Raji (cell line): ENCODE results near the gene CORO2B.

Experiments
- POLR2A ChIP-seq: IDR thresholded peaks from 2 replicates; pipeline ENCODE4 v1.6.1; 2011; ENCODE audit warnings: low read depth, low read length, control low read depth; ENCODE audit not compliant: insufficient read depth

CORO2B gene

DNA sequence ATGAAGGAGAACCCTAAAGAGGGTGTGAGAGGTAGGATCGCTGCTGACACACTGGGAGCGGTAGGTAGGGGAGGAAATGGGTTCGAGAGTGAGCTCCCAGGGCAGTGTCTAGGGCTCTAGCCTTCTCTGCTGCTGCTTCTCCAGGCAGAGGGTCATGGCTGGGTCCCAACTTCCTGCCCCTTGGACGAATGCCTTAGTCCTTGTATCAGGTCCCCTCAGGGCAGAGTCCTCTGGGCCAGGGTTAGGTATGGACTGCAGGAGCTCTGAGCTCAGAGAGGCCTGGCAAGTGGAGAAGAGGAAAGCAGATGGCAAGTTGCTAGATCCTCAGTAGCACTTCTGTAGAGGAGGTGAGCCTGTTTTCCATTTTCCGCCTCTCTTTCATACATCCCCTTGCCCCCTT, 2.9 kb downstream of the CORO2B start:
- TF ChIP-seq POLR2A = no peak

DNA sequence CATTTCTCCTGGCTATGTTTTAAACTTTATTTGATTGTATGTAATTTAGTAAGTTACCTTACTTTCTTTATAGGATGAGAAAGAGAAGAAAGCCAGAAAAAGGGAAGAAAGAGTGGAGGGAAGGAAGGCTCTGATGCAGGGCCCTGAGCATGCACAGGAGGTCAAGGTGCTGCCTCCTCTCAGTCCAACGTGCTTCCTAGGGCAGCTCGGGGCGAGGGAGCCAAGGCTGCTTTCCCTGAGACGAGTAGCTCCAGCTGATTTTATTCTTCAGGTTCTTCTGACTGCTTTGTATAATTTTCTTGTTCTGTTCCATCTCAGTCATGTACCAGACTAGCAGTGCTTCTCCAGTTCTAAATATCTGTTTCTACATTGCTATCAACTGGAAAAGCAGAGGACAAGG, 3.4 kb downstream of the CORO2B start:
- no peak for TF ChIP-seq POLR2A

DNA sequence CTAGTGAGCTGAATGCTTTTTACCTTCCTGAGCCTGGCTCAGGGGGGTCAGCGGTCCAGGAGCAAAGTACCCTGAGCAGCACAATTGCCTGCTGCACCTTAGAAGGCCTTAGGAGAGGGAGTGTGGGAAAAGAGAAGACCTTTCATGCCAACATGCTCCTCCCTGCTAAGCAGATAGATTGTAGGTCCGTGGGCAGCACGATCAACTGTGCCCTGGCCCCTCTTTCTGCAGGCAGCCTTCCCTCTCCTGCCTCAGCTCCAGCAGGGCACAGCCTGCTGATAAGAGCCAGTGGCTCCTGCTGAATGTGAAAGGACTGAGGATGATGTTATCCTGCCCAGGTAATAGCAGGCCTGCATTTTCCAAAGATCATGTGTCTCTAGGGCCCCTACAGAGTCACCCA, 4.1 kb downstream of the CORO2B start:
- TF ChIP-seq POLR2A = no peak

DNA sequence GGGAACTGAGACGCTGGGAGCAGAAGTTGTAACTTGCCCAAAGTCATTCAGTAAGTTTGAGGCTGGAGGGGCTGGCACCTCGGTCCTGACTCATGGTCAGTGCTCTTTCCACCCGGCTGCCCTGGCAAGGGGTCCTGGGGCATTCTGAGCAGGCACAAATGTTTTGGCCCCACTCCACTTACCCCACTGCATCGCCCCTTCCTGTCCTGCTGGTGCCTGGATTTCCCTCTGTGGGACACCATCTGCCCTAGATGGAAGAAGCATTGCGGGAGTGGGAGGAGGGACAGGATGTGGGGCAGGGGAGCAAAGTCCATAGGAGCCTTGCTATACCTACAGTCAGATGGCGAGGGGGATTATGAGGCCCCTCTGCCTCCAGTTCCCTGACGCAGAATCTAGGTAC, 4.5 kb downstream of the CORO2B start:
- TF ChIP-seq POLR2A = no peak

DNA sequence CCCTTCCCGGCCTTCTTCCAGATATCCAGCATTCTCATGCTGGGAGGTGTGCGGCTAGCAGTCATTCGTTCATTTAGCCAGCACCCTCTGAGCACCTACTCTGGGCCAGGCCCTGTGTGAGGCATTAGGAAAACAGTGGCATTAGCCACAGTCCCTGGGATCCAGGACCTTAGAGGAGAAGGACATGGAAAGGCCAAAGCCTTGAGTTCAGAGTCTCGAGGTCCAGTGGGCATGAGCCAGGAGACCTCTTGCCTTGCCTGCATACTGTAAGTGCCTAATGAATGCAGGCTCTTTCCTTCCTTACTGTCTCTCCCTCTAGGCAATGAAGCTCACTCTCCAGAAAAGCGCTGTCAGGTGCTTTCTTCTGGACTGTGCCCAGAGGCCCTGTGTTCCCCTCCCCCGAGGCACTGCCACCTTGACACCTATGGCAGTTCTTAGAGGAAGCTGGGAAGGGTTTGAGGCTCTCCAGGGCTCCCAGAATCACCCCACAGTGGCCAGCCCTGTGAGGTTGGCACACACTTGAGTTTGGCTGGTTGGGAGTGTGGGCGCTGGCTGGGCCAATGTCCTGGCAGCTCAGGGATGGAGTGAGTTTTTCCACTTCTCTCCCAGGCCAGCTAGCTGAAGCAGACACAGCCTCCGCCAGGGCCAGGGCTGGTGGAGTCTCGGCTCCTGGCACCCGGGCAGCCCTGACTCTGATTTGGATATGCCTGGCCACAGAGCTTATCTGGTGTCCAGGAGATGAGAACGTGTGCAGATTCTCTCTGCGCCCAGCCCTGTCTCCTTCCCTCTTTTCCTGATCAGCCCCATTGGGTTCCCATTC, 5.4 kb downstream of the CORO2B start:
- TF ChIP-seq POLR2A = no peak

DNA sequence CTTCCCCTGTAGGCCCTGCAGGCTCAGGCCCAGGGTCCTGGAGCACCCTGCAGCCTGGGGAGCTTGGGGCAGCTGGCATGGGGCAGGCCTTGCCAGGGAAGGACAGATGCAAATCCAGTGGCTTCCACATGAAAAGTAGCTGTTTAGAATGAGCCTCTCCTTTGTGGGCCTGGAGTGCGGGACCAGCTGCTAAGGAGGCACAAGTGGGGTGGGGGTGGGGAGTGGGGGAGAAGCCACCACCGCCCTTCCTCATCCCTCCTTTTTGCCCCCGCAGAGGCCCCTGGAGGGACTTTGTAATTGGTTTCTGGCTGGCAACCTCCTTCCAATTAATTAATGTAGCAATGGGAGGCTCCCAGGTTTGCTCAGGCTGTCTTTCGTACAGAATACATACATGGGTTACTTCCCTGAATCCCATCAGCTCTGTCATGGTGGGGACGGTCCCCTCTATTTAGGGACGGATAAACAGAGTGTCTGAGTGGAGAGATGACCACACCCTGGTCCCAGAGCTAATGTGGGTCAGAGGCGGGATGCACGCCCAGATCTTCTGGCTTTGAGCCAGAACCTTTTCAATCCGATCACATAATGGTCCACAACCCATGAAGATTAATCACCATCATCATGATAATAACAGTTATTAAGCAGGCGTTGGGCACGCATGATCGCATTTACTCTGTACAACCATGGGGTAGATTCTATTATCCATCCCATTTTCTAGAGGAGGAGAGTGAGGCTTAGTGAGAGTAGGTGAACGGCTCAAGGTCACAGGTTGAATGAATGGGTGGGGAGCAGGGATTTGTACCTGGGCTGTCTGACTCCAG, 6.2 kb downstream of the CORO2B start:
- TF ChIP-seq POLR2A = no peak

DNA sequence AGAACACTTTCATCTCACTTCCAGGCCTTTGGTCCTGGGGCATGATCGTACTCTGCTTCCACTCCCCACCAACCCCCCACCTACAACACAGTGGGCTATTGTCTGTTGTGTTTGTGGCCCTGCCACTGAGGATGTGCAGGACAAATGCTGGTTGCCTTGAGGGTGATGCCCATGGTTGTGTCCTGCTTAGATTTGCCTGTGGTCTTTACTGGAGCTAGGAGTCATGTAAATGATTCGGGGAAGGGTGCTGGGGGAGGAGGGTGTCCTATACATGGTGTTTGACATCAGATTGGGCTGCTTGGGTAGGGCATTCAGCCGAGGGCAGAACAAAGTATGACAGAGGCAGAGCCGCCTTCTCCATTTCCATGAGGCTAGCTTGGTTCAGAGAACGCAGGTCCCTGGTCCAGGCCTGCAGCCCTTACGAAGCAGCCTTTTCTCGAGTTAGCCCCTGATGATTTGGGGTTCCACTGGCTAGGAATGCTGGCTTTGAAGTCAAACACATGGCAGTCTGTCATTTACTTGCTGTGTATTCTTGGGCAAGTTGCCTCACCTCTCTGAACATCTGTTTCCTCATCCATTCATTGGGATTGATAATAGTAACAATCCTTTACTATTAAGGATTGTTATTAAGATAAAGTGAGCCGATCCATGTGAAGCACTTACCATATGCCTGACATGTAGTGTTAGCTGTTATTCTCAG, 6.9 kb downstream of the CORO2B start:
- no peak for TF ChIP-seq POLR2A

DNA sequence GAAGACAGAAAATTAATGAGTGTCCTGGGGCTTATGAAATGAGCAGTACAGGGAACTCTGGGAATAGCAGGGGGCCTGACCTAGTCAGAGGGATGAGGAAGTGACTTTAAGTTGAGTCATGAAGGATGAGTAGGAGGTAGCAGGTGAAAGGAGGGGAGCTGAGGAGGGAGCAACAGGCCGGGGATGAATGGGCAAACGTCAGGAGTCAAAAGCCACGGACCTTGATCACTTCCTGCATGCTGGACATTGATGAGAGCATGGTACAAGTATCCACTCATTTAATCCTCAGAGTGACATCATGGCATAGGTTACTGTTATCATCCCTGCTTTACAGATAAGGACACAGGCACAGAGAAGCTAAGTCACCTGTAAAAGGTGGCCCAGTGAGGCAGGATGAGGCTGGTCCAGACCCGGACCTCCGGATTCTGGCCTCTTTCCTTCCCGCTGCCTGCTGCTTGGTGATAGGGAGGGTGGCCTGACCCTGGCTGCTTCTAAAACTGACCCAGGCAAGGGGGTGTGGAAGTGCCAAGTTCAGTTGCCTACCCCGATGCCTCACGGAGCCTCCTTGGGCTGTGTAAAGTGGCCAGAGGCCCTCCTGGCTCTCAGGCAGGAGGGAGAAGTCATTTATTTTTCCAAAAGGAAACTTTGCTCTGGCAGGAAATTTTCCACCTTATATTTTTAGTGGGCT, 7.6 kb downstream of the CORO2B start:
- no peak for TF ChIP-seq POLR2A

DNA sequence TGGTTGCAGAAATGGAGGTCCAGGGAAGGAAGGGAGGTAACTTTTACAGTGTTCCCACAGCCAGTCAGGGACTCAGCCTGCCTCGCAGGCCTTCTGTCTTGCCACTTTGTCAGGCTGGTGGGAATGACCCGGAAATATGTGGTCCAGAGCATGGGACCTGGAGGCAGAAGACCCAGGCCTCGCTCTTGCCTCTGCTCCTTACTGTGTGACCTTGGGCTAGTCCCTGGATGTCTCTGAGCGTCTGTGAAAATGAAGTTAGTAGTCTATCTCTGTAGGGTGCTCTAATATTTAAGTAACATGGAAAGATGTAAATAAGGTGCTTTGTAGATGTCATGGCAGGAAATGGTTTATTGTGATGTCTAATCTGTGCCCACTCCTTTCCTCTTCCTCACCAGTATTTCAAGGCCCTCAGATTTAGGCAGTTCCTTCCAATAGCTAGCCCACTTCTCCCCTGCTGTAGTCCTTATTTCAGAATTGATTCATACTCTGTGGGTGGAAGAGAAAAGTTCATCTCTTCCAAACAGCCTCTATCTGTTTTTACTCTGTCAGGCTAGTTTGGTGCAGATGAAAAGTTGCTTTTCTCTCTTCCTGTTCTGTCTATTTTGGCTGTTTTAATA, 9.1 kb downstream of the CORO2B start:
- TF ChIP-seq POLR2A = no peak

DNA sequence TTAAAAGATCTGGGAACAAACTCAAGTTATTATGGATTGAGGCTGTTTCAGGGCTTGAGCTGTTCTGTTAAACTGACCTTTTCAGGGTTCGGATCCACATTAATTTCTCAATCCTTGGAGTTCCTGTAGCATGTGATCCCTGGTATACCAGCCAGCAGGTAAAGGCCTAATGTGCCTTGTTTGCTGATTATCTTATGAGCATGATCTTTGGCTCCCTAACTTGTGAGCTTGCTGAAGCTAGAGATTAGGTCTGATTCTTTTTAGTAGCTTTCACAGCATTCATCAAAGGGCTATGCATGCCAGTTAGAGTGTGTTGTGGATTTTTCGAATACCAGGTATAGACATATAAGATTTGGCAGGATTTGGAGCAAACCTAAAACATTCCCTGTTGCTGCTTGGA, 10.3 kb downstream of the CORO2B start:
- TF ChIP-seq POLR2A = no peak

DNA sequence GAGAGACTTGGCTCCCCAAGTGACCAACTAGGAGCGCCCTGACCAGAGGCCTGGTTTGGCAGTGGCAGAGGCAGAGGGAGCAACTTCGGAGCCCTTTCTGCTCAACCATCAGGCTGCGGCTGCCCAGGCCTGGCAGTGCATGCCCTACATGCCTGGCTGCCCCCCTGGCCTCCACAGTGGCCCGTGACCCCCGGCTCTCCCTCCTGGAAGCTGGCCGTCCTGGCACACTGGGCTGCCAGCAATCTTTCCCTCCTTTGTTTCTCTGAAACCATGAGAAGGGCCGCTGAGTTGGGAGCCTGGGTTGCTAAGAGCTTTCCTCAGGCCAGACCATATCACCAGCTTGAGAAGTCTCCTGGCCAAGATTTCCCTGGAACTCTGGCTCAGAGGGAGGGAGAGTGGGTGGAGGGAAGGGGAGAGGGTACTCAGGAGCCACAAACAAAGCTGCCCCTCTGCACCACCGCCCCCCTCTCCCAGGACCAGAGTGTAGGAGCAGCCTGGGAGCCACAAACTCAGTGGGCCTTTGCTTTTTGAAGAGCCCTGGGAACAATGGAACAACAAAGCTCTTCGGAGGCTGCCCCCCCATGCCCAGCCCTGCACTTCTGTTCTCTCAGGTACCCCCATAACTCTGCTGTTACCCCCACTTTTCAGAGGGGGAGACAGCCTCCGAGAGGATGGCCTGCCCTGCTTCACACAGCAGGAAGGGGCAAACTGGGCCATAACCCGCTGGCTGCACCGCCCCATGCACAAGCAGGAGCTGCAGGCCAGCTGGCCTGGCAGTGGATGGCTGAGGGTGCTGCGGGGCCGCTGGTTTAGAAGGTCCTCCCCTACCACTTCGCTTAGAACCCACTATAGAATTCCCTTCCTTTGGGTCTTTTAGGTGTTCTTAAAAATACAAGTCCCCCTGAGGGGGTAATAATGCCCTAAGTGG, 11.3 kb downstream of the CORO2B start:
- no peak for TF ChIP-seq POLR2A

DNA sequence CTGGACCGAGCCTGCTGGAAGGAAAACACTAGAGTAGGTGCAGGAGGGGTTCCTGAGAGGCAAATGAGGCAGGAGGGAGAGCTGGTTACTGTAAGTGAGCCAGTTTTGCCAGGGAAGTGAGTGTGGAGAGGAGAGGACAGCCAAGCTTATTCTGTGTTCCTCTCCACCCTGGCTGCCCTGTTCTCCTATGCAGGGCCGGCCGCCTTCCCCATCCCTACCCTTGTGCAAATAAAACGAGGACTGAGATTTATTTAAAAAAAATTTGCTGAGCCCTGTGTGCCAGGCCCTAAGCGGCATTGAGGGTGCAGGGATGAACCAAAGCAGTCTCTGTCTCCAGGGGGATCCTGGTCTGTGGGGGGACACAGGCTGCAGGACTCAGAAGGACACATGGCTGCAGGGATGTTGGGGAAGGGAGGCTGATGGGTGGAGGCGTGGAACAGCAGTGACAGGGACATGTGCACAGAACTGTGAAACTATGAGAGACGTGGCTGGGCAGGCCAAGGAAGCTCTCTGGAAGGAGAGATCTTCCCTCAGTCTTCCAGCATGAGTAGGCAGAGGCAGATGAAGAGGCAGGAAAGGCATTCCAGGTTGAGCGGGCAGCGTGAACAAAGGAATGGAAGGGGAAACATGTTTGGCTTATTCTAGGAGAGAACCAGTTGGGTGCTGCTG, 12.1 kb downstream of the CORO2B start:
- TF ChIP-seq POLR2A = no peak

DNA sequence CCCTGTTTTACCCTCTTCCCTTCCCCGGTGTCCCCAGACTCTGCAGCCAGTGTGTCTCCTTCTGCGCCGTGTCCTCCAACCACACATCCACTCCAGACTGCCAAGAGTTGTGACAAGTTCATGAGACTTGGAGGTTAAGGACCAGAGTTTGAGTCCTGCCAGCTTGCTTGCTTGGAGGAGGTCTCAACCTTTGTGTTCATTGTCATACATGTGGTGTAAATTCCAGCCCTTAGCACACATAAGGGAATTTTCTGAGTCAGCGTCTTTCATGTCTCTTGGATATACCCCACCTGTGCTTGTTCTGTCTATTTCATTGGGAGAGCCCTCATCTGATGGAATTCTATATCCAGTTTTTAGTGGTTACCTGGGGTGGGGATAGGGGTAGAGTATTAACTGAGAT, 13.3 kb downstream of the CORO2B start:
- no peak for TF ChIP-seq POLR2A
